SK-N-SH (cell line): ENCODE results near the gene TIAM1. TPM values are rescaled to one million over a fixed set of nuclear protein-coding genes. Genes with fewer than 3 reads are reported as not detected.
A peak's percentile ranks its signal among the peaks of the same experiment; 100 is the strongest.

Experiments
- CTCF ChIA-PET: fragments of 300-600, 350-600 bp; formaldehyde crosslinking; extraction: SDS; loops from one replicate; lab custom pipeline; 2021; lab: Yijun Ruan, JAX
- POLR2A ChIA-PET: fragments of 350-600 bp; sonication (Branson Sonifier 250); formaldehyde crosslinking; extraction: SDS; loops from one replicate; lab custom pipeline; 2020; ENCODE audit warnings: antibody characterized with exemption, inconsistent platforms; lab: Yijun Ruan, JAX
- DNase-seq: peaks from one replicate; pipeline ENCODE4 v3.0.0; 2012
- H2AFZ ChIP-seq: fragments of 200-600 bp; sonication (generic); 2 replicates; pipeline ENCODE4 v1.8.1; 2016; ENCODE audit warnings: antibody characterized with exemption, mild to moderate bottlenecking, low read depth
- H3F3A ChIP-seq: fragments of 200-600 bp; sonication (generic); replicated peaks from 2 replicates; pipeline ENCODE3; 2016; ENCODE audit warnings: antibody characterized with exemption, mild to moderate bottlenecking; ENCODE audit not compliant: insufficient read depth
- H3K27ac ChIP-seq, 2 experiments: fragments of 200-500 bp in 1 of 2; fragments of 200-600 bp in 1 of 2; sonication (Bioruptor generic) in 1 of 2; sonication (generic), shearing (Covaris generic) in 1 of 2; 2 replicates each; pipeline versions ENCODE4 v1.5.1 to v1.6.1; 2014 to 2016; ENCODE audit warnings: low read depth in 2 of 2, inconsistent platforms in 1 of 2, low read length in 1 of 2, mild to moderate bottlenecking in 1 of 2, mixed read lengths in 1 of 2
- H3K27me3 ChIP-seq: fragments of 200-600 bp; sonication (generic), shearing (Covaris generic); 2 replicates; pipeline ENCODE4 v1.6.1; 2016; ENCODE audit warnings: mixed run types; ENCODE audit not compliant: insufficient read depth
- H3K36me3 ChIP-seq, 2 experiments: fragments of 200-500 bp in 1 of 2; fragments of 200-600 bp in 1 of 2; sonication (Bioruptor generic) in 1 of 2; sonication (generic) in 1 of 2; replicated peaks in 1 of 2; 2 replicates each; pipeline versions ENCODE3 to v1.5.1; 2014 to 2016; ENCODE audit warnings: low read length in 1 of 2, mild to moderate bottlenecking in 1 of 2; ENCODE audit not compliant: insufficient read depth in 2 of 2, control insufficient read depth in 1 of 2
- H3K4me1 ChIP-seq, 2 experiments: fragments of 200-500 bp in 1 of 2; fragments of 200-600 bp in 1 of 2; sonication (Bioruptor generic) in 1 of 2; sonication (generic), shearing (Covaris generic) in 1 of 2; 2 replicates each; pipeline versions ENCODE4 v1.5.1 to v1.6.1; 2014 to 2016; ENCODE audit warnings: low read depth in 1 of 2, low read length in 1 of 2, mixed run types in 1 of 2; ENCODE audit not compliant: insufficient read depth in 2 of 2, control insufficient read depth in 1 of 2
- H3K4me2 ChIP-seq: fragments of 200-600 bp; sonication (generic), shearing (Covaris generic); 2 replicates; pipeline ENCODE4 v1.6.1; 2017; ENCODE audit warnings: mixed run types
- H3K4me3 ChIP-seq, 2 experiments: fragments of 200-500 bp in 1 of 2; fragments of 200-600 bp in 1 of 2; sonication (Bioruptor generic) in 1 of 2; sonication (generic), shearing (Covaris generic) in 1 of 2; 2 replicates each; pipeline versions ENCODE4 v1.5.1 to v1.8.1; 2014 to 2016; ENCODE audit warnings: low read depth in 2 of 2, inconsistent platforms in 1 of 2, low read length in 1 of 2, mild to moderate bottlenecking in 1 of 2, mixed read lengths in 1 of 2, moderate library complexity in 1 of 2
- H3K79me2 ChIP-seq: fragments of 200-600 bp; sonication (generic); 2 replicates; pipeline ENCODE4 v1.8.1; 2017; ENCODE audit warnings: mild to moderate bottlenecking; ENCODE audit not compliant: insufficient read depth
- H3K9ac ChIP-seq: fragments of 200-600 bp; sonication (generic); 2 replicates; pipeline ENCODE4 v1.6.1; 2017; ENCODE audit warnings: mixed run types
- H3K9me2 ChIP-seq: fragments of 200-600 bp; sonication (generic); 2 replicates; pipeline ENCODE4 v1.6.1; 2017; ENCODE audit warnings: mixed run types
- H3K9me3 ChIP-seq: fragments of 200-600 bp; sonication (generic); 2 replicates; pipeline ENCODE4 v1.6.1; 2017; ENCODE audit warnings: mixed run types, mild to moderate bottlenecking, moderate library complexity
- H4K20me1 ChIP-seq: fragments of 200-600 bp; sonication (generic); 2 replicates; pipeline ENCODE4 v1.6.1; 2017; ENCODE audit warnings: mild to moderate bottlenecking, mixed run types; ENCODE audit not compliant: insufficient read depth
- CHD2 ChIP-seq: fragments of 150-350 bp; IDR thresholded peaks from 2 replicates; pipeline ENCODE4 v1.6.1; 2018; ENCODE audit warnings: low read length; ENCODE audit not compliant: partially characterized antibody
- ELF1 ChIP-seq: IDR thresholded peaks from 2 replicates; pipeline ENCODE4 v1.4.0; 2012
- EP300 ChIP-seq, 2 experiments: IDR thresholded peaks; 2 replicates each; pipeline versions ENCODE4 v1.4.0 to v1.6.1; 2012; ENCODE audit warnings: borderline replicate concordance in 1 of 2, low read depth in 1 of 2, low read length in 1 of 2
- EZH2phosphoT487 ChIP-seq: fragments of 200-600 bp; sonication (generic); IDR thresholded peaks from 2 replicates; pipeline ENCODE4 v1.6.1; 2017; ENCODE audit warnings: low read depth, mixed run types, mild to moderate bottlenecking, antibody characterized with exemption, moderate library complexity, borderline replicate concordance
- FOSL2 ChIP-seq: IDR thresholded peaks from 2 replicates; pipeline ENCODE4 v1.4.0; 2012; ENCODE audit warnings: low read depth, mild to moderate bottlenecking, moderate library complexity, borderline replicate concordance
- FOXJ3 ChIP-seq: sonication (generic); formaldehyde crosslinking; IDR thresholded peaks from 2 replicates; pipeline ENCODE4 v1.5.1; 2020; ENCODE audit warnings: mild to moderate bottlenecking, missing genetic modification reagents
- FOXM1 ChIP-seq: IDR thresholded peaks from 2 replicates; pipeline ENCODE4 v1.4.0; 2012; ENCODE audit warnings: low read depth, mild to moderate bottlenecking
- GATA2 ChIP-seq: sonication (generic); formaldehyde crosslinking; IDR thresholded peaks from 2 replicates; pipeline ENCODE4 v1.5.0; 2020; ENCODE audit warnings: mild to moderate bottlenecking, missing genetic modification reagents
- IRF3 ChIP-seq: fragments of 150-350 bp; IDR thresholded peaks from 2 replicates; pipeline ENCODE4 v1.6.1; 2016; ENCODE audit warnings: mild to moderate bottlenecking, low read depth, low read length
- JUND ChIP-seq: IDR thresholded peaks from 2 replicates; pipeline ENCODE4 v1.4.0; 2012
- MAX ChIP-seq: IDR thresholded peaks from 2 replicates; pipeline ENCODE4 v1.4.0; 2012; ENCODE audit warnings: low read depth
- MEF2A ChIP-seq: IDR thresholded peaks from 2 replicates; pipeline ENCODE4 v1.4.0; 2012; ENCODE audit warnings: low read depth, borderline replicate concordance
- MXI1 ChIP-seq: IDR thresholded peaks from 2 replicates; pipeline ENCODE4 v1.6.1; 2012; ENCODE audit warnings: mild to moderate bottlenecking, low read depth, low read length, improper control_type of control experiment
- NFIC ChIP-seq: IDR thresholded peaks from 2 replicates; pipeline ENCODE4 v1.4.0; 2012; ENCODE audit warnings: borderline replicate concordance
- NRF1 ChIP-seq: IDR thresholded peaks from 2 replicates; pipeline ENCODE4 v1.6.1; 2012; ENCODE audit warnings: low read depth, mild to moderate bottlenecking, low read length
- RAD21 ChIP-seq: IDR thresholded peaks from 2 replicates; pipeline ENCODE4 v1.6.1; 2012; ENCODE audit warnings: mild to moderate bottlenecking, low read length
- RCOR1 ChIP-seq: fragments of 150-350 bp; IDR thresholded peaks from 2 replicates; pipeline ENCODE4 v1.6.1; 2017; ENCODE audit warnings: antibody characterized with exemption, low read length
- REST ChIP-seq: IDR thresholded peaks from 2 replicates; pipeline ENCODE4 v1.6.1; 2012; ENCODE audit warnings: mild to moderate bottlenecking, low read depth, low read length, moderate library complexity
- RXRA ChIP-seq: IDR thresholded peaks from 2 replicates; pipeline ENCODE4 v1.4.0; 2012; ENCODE audit warnings: low read depth, mild to moderate bottlenecking, borderline replicate concordance
- SMC3 ChIP-seq: IDR thresholded peaks from 2 replicates; pipeline ENCODE4 v1.6.1; 2012; ENCODE audit warnings: low read depth, low read length, improper control_type of control experiment
- TAF1 ChIP-seq: IDR thresholded peaks from 2 replicates; pipeline ENCODE4 v1.6.1; 2012; ENCODE audit warnings: low read depth, mild to moderate bottlenecking, low read length, moderate library complexity, borderline replicate concordance
- TCF12 ChIP-seq: IDR thresholded peaks from 2 replicates; pipeline ENCODE4 v1.4.0; 2012
- TEAD4 ChIP-seq: IDR thresholded peaks from 2 replicates; pipeline ENCODE4 v1.4.0; 2012; ENCODE audit warnings: mild to moderate bottlenecking, borderline replicate concordance; ENCODE audit not compliant: insufficient read depth
- USF1 ChIP-seq: IDR thresholded peaks from 2 replicates; pipeline ENCODE4 v1.4.0; 2012; ENCODE audit warnings: low read depth, borderline replicate concordance
- YY1 ChIP-seq: IDR thresholded peaks from 2 replicates; pipeline ENCODE4 v1.4.0; 2012; ENCODE audit warnings: low read depth, mild to moderate bottlenecking
- ZBTB33 ChIP-seq: IDR thresholded peaks from 2 replicates; pipeline ENCODE4 v1.4.0; 2012; ENCODE audit warnings: low read depth, borderline replicate concordance
- WGBS: methylation state at CpG from one replicate; pipeline ENCODE4 v1.1.6; 2017; ENCODE audit warnings: low lambda C conversion rate; 5-methylcytosine and 5-hydroxymethylcytosine counted together
- polyA plus RNA-seq, 3 experiments: library from polyadenylated mRNA; depleted of rRNA; stranded (reverse); fragments of >200 nt; gene quantifications; 2 replicates each; pipeline ENCODE4 v1.2.3, GENCODE V29; 2012

The TIAM1 gene
- polyA plus RNA-seq, 1 of the 3 experiments (the other 2 are of a cell fraction): 1.7 TPM

GRCh38 chr21:31173881-31174555 lies 170.0 kb downstream of the TIAM1 start:
- peaks cover 0 to 56% of the 10 kb centered on the region in 2 experiments; a peak in 2 of 4 replicates for H3K4me1 ChIP-seq
- 56% methylated on average over 25 of the region's 25 CpGs for WGBS
- H4K20me1 ChIP-seq: no peaks in the 10 kb centered on the region
- H3K79me2 ChIP-seq: no peaks in the 10 kb centered on the region
- no peaks in the 10 kb centered on the region for H3K9me3 ChIP-seq
- H2AFZ ChIP-seq: 0 out of 2 replicates have a peak overlapping the region, but pooled peaks have one; percentile 65
- H3K27ac ChIP-seq: peak overlapping the region; percentile 10 to 99; a peak in 2 of 4 replicates
- peak; percentile 76 for DNase-seq
- ChIA-PET POLR2A (interaction anchor here (0.9 to 3.8 kb wide), 14 partner anchors 9 to 385 kb away, joined by 3 to 36 read pairs (median 5); no protein-coding TSS in a partner anchor), CTCF (interaction anchor here (0.6 to 3.9 kb wide), 15 partner anchors 11 to 406 kb away, joined by 3 to 19 read pairs (median 3); no protein-coding TSS in a partner anchor)
- no peak overlapping the region; a peak in 1 of 4 replicates for H3K4me3 ChIP-seq
- no peak overlapping the region for H3K4me2 ChIP-seq
- H3F3A ChIP-seq: no peaks in the 10 kb centered on the region
- TF ChIP-seq EZH2phosphoT487: no peak
- peak; percentile 88; the same call in 1 of the 2 replicates for TF ChIP-seq FOXJ3
- peak in 1 of 2 experiments; percentile 94; a peak in 2 of 4 replicates for TF ChIP-seq EP300 (IDR thresholded peaks at IDR 0.05; ENCODE audit: borderline replicate concordance in 1 of 2, low read depth in 1 of 2, low read length in 1 of 2)
- peak; percentile 89 for TF ChIP-seq MXI1
- no peak for TF ChIP-seq NFIC
- no peak for TF ChIP-seq FOXM1
- no peak for TF ChIP-seq IRF3
- no peak for TF ChIP-seq FOSL2
- TF ChIP-seq CHD2: peak; percentile 92
- no peak for TF ChIP-seq ELF1
- no peak for TF ChIP-seq SMC3
- TF ChIP-seq MEF2A: no peak
- TF ChIP-seq MAX: no peak
- no peak for TF ChIP-seq TEAD4
- no peak for TF ChIP-seq TAF1
- TF ChIP-seq JUND: no peak
- peak; percentile 92 for TF ChIP-seq RCOR1
- TF ChIP-seq GATA2 (CRISPR knock-in tag): peak; percentile 99
- TF ChIP-seq RAD21: peak; percentile 10; the same call in 1 of the 2 replicates
- no peak for TF ChIP-seq USF1
- peak; percentile 52 for TF ChIP-seq TCF12
- no peak for TF ChIP-seq RXRA
- no peak for TF ChIP-seq REST
- no peak for TF ChIP-seq NRF1
- TF ChIP-seq YY1: no peak
- no peak for TF ChIP-seq ZBTB33
- no peaks in the 10 kb centered on the region for H3K9me2 ChIP-seq
- H3K9ac ChIP-seq: no peak overlapping the region
- H3K27me3 ChIP-seq: no peaks in the 10 kb centered on the region
- H3K36me3 ChIP-seq: no peaks in the 10 kb centered on the region
